Right renal cortex interstitium (tissue), 3 donors: Measurements from ENCODE around the gene TMA7. TPM values are rescaled to one million over a fixed set of nuclear protein-coding genes. Genes with fewer than 3 reads are reported as not detected.

ENCODE experiments used
- DNase-seq, 3 donors: peaks; one replicate each; pipeline ENCODE4 v3.0.0-alpha.2; 2013; ENCODE audit warnings: low read depth in 3 of 3, low spot score in 2 of 3
- polyA plus RNA-seq, 3 donors: library from polyadenylated mRNA; unstranded; fragments of 120-200 nt; gene quantifications; one replicate each; pipeline ENCODE4 v1.2.1, GENCODE V29; 2013; ENCODE audit not compliant: insufficient read length in 3 of 3

The TMA7 gene
- polyA plus RNA-seq, 3 donors = 284 to 297 (median 286) TPM

GRCh38 chr3:48486952-48487351 lies 46.9 kb downstream of the TMA7 start:
- DNase-seq = no peak

- DNase-seq = no peak
These were observed 52.6 kb downstream of the TMA7 start for GRCh38 chr3:48492461-48493202.

GRCh38 chr3:48493203-48493501 lies 53.1 kb downstream of the TMA7 start:
- no peak for DNase-seq

Other genes starting within 250 kb of the TMA7 start
- gene CAMP, start 216.8 kb upstream of the TMA7 start, polyA plus RNA-seq = 1 to 10 TPM in 1 of 3 donors, under 1 TPM in 2; 0.17 to 1.2 (median 0.36) TPM
- 10 to 100 TPM; 14.6 to 16.8 (median 15.7) TPM for gene ZNF589, start 199.2 kb upstream of the TMA7 start, polyA plus RNA-seq
- gene NME6, start 138.9 kb upstream of the TMA7 start, polyA plus RNA-seq = 10 to 100 TPM; 29.0 to 30.2 (median 30.2) TPM
- gene SPINK8, start 106.6 kb upstream of the TMA7 start, polyA plus RNA-seq = under 1 TPM in 1 of 3 donors, not detected in 2; 0.37 TPM
- gene FBXW12, start 68.0 kb upstream of the TMA7 start, polyA plus RNA-seq = under 1 TPM; 0.33 to 0.50 (median 0.35) TPM
- gene PLXNB1, start 10.2 kb upstream of the TMA7 start, polyA plus RNA-seq = 100 to 1,000 TPM; 140 to 172 (median 150) TPM
- 10 to 100 TPM; 26.0 to 33.4 (median 27.2) TPM for gene CCDC51, start 138 bp upstream of the TMA7 start, polyA plus RNA-seq
- gene ATRIP, start 6.5 kb downstream of the TMA7 start, polyA plus RNA-seq = 10 to 100 TPM; 13.1 to 13.7 (median 13.4) TPM
- gene SHISA5, start 63.9 kb downstream of the TMA7 start, polyA plus RNA-seq = 100 to 1,000 TPM in 2 of 3 donors, 10 to 100 TPM in 1; 95.0 to 104 (median 104) TPM
- gene PFKFB4, start 116.5 kb downstream of the TMA7 start, polyA plus RNA-seq = 1 to 10 TPM; 3.9 to 4.4 (median 4.1) TPM
- under 1 TPM; 0.19 to 0.25 (median 0.25) TPM for gene UCN2, start 123.5 kb downstream of the TMA7 start, polyA plus RNA-seq
- 10 to 100 TPM; 12.9 to 14.7 (median 14.2) TPM for gene COL7A1, start 155.1 kb downstream of the TMA7 start, polyA plus RNA-seq
- 100 to 1,000 TPM; 294 to 321 (median 294) TPM for gene UQCRC1, start 169.4 kb downstream of the TMA7 start, polyA plus RNA-seq
- gene TMEM89, start 181.5 kb downstream of the TMA7 start, polyA plus RNA-seq = not detected
- gene SLC26A6, start 195.2 kb downstream of the TMA7 start, polyA plus RNA-seq = 10 to 100 TPM; 16.5 to 26.2 (median 18.4) TPM
- gene CELSR3, start 222.6 kb downstream of the TMA7 start, polyA plus RNA-seq = under 1 TPM; 0.74 to 0.81 (median 0.76) TPM
- gene NCKIPSD, start 245.7 kb downstream of the TMA7 start, polyA plus RNA-seq = 10 to 100 TPM; 13.6 to 18.8 (median 18.2) TPM